ENCODE data around the gene SLC29A4.
A peak's percentile ranks its signal among the peaks of the same experiment; 100 is the strongest.
"Not testable (repeated sequence)": the region's sequence is repeated elsewhere in the genome, so short reads cannot be mapped to it uniquely, and the experiment has no call there.

The SLC29A4 gene

DNA sequence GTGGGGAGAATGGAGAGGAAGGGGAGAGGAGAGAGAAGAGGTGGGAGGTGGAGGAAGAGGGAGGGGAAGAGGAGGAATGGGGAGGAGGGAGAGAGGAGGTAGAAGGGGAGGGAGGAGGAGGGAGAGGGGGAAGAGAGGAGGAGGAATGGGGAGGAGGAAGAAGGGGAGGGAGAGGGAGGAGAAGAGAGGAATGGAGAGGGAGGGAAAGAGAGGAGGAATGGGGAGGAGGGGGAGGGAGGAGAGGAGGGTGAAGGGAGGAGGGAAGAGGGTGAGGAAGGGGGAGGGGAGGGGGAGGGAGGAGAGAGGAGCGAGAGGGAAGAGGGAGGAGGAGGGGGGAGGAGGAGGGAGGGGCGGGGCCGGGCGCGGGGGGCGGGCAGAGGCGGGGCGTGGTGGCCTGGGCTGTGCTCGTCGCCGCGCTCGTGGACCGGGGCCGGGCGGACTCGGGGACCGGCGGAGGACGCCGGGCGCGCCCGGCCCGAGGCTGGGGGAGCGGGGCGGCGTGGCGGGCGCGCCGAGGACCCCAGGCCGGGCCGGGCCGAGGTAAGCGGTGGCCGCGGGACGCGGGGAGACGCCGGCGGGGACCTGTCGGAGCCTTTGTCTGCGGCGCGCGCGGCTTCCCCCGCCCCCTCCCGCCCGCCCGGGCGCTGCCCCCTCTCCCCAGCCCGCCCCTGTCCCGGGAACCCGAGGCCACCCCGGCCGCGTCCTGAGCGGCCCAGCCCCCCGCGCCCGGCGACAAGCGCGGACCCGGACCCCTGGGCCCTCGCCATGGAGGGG is at the start of gene SLC29A4:
Gene SLC29A4 (plus strand): TSS at position 401 of the 774 bp plus-strand sequence. CDS start 4,874 bp downstream, outside the sequence.
- DNase-seq (ENCODE audit: low spot score), result no peak

DNA sequence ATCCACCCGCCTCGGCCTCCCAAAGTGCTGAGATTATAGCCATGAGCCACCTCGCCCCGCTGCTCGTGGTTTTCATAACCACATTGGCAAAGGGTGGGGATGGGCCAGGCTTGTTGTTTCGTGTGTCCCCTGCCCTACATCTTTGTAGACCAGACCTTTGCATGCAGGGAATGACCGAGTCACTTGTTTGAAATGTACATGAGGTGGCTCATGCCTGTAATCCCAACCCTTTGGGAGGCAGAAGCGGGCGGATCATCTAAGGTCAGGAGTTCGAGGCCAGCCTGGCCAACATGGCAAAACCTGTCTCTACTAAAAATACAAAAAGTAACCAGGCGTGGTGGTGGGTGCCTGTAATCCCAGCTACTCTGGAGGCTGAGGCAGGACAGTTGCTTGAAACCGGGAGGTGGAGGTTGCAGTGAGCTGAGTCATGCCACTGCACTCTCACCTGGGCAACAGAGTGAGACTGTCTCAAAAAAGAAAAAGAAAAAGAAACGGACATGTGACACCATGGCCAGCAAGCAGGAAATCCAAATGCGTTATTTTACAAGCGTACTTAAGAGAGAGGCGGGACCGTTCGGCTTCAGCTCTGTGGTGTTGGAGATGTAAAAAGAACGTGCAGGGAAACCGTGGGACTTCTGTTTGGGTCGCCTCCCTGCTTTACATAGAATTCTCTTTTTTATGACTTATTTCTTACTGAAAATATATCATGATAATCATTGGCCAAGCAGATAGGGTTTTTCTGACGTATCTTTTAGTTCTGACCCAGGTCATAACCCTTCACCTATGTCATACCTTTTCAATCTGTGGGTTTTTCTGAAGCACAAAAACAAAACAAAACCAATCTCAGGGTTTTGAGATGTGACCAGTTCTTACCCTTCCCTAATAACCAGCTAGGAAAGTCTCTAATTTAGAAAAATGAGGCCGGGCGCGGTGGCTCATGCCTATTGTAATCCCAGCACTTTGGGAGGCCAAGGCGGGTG is 47.6 kb upstream of the SLC29A4 start:
- DNase-seq (ENCODE audit: low spot score), result peak; percentile 27

GRCh38 chr7:5237286-5237685 is 45.5 kb upstream of the SLC29A4 start:
- DNase-seq (ENCODE audit: low spot score), result no peak

DNA sequence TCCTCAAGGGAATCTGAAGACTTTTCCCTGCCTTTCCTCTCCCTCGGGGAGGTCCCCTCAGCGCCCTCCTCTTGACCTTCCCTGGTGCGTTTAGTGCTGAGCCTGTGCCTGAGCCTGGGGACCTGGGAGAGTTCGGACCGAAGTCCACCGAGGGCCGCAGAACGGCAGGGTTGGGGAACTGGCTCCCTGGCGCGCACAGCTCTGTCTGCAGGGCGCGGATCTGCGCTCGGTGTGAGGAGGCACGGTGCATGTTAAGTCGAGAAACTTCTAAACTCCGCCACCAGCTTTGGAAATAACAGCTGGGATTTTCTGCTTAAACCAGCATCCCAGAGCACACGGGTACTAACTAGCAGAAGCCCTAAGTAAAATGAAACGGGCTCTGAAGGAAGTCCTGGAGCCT is 44.2 kb upstream of the SLC29A4 start:
- DNase-seq (ENCODE audit: low spot score), result no peak

- no peak for DNase-seq (ENCODE audit: low spot score)
Measured at GRCh38 chr7:5243261-5243660, 39.5 kb upstream of the SLC29A4 start.

- no peak for DNase-seq (ENCODE audit: low spot score)
Measured at GRCh38 chr7:5248201-5248885, 34.4 kb upstream of the SLC29A4 start.

- DNase-seq (ENCODE audit: low spot score), result not testable (repeated sequence)
Measured at GRCh38 chr7:5250787-5251186, 32.0 kb upstream of the SLC29A4 start.

GRCh38 chr7:5253529-5253928 is 29.2 kb upstream of the SLC29A4 start:
- DNase-seq (ENCODE audit: low spot score), result not testable (repeated sequence)

DNA sequence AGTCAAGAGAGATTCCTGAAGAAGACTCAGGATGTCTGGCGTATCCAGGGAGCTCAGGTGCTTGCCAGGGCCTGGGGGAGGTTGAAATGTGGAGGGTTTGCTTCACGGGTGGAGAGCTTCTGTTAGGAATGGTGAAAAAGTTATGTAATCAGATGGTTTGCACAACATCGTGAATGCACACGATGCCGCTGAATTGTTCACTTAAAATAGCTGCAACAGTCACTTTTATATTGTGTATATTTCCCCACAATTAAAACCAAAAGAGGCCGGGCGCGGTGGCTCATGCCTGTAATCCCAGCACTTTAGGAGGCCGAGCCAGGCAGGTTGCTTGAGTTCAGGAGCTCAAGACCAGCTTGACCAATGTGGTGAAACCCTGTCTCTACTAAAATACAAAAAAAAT is 28.4 kb upstream of the SLC29A4 start:
- DNase-seq (ENCODE audit: low spot score), result not testable (repeated sequence)

DNA sequence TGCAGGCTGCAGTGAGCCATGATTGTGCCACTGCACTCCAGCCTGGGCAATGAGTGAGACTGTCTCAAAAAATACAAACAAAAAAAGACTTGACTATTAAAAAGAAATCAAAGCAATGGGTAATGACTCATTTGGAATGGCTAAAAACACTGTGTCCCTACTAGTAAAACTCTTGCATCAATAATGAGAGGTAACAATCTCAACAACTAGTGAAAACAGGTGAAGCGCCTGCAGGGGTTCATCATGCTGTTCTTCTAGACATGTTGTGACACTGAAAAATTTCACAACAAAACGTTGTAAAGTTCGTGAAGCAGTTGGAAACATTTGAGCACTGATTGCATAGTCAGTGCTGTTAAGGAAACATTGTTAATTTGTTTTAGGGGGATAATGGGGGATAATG is 26.9 kb upstream of the SLC29A4 start:
- DNase-seq (ENCODE audit: low spot score), result no peak

GRCh38 chr7:5260530-5261068 is 22.1 kb upstream of the SLC29A4 start:
- not testable (repeated sequence) for DNase-seq (ENCODE audit: low spot score)

DNA sequence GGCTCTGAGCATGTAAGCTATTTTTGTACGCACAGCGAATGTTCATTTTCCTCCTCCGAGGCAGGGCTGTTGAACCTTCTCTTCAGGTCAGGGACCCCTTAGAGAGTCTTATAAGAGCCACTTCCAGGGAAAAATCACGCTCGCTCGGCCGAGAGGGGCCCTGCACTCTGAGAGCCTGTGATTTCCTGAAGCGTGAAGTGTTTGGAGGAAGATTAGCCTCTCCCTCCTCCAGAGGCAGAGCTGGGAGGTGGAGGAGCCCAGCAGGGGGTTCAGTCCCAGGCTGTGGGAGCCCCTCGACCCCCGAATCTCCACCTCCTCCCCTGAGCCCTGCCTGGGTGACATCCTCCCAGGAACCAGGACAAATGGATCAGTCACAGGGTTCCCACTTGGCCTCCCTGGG is 19.7 kb upstream of the SLC29A4 start:
- DNase-seq (ENCODE audit: low spot score), result not testable (repeated sequence)

DNA sequence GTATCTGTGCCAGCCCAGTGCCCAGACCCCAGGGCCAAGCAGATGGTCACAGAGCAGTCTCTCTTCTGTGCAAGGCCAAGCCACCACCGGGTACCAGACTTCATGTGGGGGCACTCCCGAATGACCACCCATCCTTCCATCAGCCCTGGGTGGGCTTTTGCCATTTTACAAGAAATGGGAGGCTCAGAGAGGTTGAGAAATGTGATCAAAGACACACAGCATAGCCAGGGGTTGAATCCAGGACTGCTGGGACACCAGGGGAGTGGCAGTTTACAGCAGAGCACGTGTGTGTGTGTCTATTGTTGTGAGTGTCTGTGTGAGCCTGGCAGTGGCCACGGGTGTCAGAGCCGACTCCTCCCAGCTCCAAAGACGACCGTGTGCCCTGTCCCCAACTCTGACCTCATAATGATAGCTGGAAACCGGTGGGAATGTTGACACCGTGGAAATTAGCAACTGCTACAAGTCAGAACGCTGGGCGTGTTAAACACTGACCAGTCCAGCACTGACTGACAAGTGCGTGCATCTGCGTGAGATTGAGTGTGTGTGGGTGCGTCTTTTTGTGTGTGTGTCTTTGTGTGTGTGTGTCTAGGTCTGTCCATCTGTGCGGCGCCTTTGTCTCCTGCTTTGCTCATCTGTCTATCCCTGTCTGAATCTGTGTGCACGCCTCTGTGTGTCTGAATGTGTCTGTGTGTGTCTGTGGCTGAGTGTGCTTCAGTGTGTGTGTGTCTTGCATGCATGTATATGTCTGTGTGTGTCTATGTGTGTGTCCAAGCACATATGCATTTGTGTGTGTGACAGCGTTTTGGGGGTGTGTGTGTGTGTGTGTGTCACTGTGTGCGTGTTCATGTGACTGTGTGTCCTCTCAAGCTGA is 17.2 kb upstream of the SLC29A4 start:
- no peak for DNase-seq (ENCODE audit: low spot score)

DNA sequence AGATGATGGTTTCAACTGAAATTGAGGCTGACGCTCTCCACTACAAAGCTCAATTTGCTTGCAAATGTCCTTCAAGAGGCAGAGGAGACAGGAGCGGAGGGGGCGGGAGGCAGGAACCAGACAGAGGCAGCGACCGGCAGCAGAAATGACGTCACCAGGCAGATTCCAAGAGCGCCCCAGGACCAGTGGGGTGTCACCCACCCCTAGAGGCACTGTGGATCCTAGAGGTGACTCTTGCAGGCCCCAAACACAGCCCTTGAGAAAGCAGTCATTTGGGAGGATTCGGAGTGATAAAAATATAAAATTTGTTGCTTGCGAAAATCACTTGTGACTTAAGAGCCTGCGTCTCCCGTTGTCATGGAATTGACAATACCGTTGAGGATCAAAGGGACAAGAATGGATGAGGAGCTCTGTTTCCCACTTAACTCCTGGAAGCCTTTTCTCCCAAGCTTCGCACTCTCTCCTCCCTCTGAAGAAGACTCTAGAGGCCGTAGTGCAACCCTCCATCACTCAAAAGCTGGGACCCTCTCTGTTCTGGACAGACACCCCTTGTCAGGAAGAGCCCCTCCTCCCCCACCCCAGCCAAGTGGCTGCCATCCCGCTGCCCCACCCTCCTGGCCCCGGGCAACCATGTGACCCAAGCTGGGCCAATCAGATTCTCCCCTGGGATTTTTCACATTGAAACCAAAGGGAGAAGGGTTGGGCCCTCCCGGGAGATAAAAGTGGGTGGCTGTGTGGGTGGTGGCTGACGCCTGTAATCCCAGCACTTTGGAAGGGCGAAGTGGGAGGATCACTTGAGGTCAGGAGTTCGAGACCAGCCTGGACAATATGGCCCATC is 16.3 kb upstream of the SLC29A4 start:
- DNase-seq (ENCODE audit: low spot score), result no peak

GRCh38 chr7:5267829-5268228 is 14.9 kb upstream of the SLC29A4 start:
- not testable (repeated sequence) for DNase-seq (ENCODE audit: low spot score)

DNA sequence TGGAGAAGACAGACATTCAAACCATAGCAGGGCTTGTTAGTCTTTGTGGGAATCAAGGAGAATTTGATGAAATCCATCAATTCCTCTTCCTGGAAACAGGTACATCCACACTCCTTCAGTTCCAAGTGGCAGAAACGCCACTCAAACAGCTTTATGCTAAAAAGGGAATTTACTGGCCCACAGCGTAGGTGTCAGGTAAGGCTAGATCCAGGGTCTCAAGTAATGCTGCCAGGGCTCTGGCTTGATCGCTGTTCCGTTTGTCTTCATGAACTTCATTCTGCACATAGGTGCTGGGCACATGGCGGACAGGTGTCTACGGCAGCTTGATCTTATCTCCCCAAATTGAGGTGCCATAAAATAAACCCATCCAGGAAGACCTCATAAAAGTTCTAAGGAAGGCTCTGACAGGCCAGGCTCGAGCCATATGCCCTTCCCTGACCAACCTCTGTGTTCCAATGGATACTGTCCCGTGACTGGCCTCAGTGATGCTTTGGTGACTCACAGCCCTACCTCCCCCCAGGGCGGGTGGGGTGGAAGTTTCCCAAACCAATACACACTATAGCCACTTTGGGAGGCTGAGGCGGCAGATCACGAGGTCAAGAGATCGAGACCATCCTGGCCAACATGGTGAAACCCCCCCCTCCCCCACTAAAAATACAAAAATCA is 12.6 kb upstream of the SLC29A4 start:
- not testable (repeated sequence) for DNase-seq (ENCODE audit: low spot score)

DNA sequence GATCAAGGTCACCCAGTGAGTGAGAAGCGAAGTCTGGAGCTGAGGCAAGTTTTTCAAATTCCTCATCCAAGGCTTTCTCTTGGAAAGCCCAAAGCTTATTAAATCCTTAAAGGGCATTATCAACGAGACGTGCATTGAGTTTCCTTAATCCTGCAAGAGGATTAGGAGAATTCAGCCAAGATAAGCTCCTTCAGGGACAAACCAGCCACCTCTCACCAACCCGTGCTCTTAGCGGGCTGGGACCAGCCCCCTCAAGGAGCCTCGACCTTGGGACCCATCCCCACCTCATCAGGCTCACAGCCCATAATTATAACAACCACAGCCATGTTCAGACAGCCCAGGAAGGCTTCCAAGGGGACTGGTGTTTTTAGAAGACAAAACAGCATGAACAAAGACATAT is 12.0 kb upstream of the SLC29A4 start:
- no peak for DNase-seq (ENCODE audit: low spot score)

GRCh38 chr7:5273831-5274405 is 8.8 kb upstream of the SLC29A4 start:
- DNase-seq (ENCODE audit: low spot score), result not testable (repeated sequence)

GRCh38 chr7:5274441-5274840 is 8.3 kb upstream of the SLC29A4 start:
- DNase-seq (ENCODE audit: low spot score), result no peak
